ENCODE data around the gene BACH2. TPM values are rescaled to one million over a fixed set of nuclear protein-coding genes. Genes with fewer than 3 reads are reported as not detected.

The BACH2 gene
- total and polyA plus RNA-seq, 10 of the 15 experiments (the other 5 are each of a cell fraction or from before 2014, with no cell fraction given), result 0.03 to 0.28 (median 0.04) TPM; not detected in 3

DNA sequence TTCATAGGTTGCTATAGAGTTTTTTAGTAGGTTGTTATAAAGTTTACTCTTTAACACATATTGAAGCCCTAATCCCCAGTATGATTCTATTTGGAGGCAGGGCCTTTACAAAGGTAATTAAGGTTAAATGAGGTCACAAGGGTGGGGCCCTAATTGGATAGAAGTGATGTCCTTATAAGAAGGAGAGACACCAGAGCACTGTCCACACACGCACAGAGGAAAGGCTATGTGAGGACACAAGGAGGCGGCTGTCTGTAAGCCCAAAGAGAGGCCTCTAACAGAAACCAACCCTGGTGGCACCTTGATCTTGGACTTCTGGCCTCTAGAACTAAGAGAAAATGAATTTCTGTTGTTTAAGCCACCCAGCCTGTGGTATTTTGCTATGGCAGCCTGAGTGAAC is 303.8 kb downstream of the BACH2 start:
- Histone ChIP-seq H3K4me3 (no peak overlapping the region), H3K4me2 (ENCODE audit: control insufficient read depth, insufficient read depth) (no peak overlapping the region), H3K27me3 (replicated peaks in 1 of 2; ENCODE audit: control insufficient read depth in 2 of 2, insufficient read depth in 2 of 2, low read length in 1 of 2) (no peaks in the 10 kb centered on the region; a peak in 1 of 4 replicates), H3K36me3 (ENCODE audit: control insufficient read depth in 2 of 2, insufficient read depth in 2 of 2, low read length in 1 of 2) (no peaks in the 10 kb centered on the region), H3K9ac (ENCODE audit: control insufficient read depth, insufficient read depth, low read length) (no peak overlapping the region), H3K4me1 (ENCODE audit: control insufficient read depth, insufficient read depth, low read length) (no peaks in the 10 kb centered on the region), H2AFZ (ENCODE audit: control insufficient read depth, low read depth, low read length) (no peak overlapping the region), H4K20me1 (ENCODE audit: control insufficient read depth, insufficient read depth) (no peaks in the 10 kb centered on the region), H3K27ac (ENCODE audit: control insufficient read depth, insufficient read depth) (no peak overlapping the region), H3K9me3 (replicated peaks; ENCODE audit: control insufficient read depth, insufficient read depth, low read length) (no peaks in the 10 kb centered on the region), H3K79me2 (ENCODE audit: control insufficient read depth, insufficient read depth, low read length) (no peaks in the 10 kb centered on the region)
- FAIRE-seq (no peak), DNase-seq (ENCODE audit: low read depth, low spot score) (no peak), ATAC-seq (no peak)
- intact Hi-C loops (cut with micrococcal nuclease; ENCODE audit: unreplicated experiment), result no loop called here
- no TSS peak for BruUV-seq (replicated peaks)
- in situ Hi-C loops (cut with MboI), result no loop called here
- TF ChIP-seq SUZ12 (IDR thresholded peaks at IDR 0.05; ENCODE audit: unreplicated experiment) (no peak), HCFC1 (IDR thresholded peaks at IDR 0.05; ENCODE audit: low read length) (no peak), JUNB (IDR thresholded peaks at IDR 0.05) (no peak), RBBP5 (conservative IDR thresholded peaks at IDR 0.05) (no peak), MYC (IDR thresholded peaks at IDR 0.05; ENCODE audit: insufficient read depth, insufficient read length, insufficient replicate concordance, low read length, severe bottlenecking) (no peak), RUNX3 (IDR thresholded peaks at IDR 0.05; ENCODE audit: low read length) (no peak), CHD4 (IDR thresholded peaks at IDR 0.05) (no peak), ZNF24 (IDR thresholded peaks at IDR 0.05) (no peak), ZNF207 (IDR thresholded peaks at IDR 0.05; ENCODE audit: borderline replicate concordance) (no peak), POLR2AphosphoS5 (IDR thresholded peaks at IDR 0.05; ENCODE audit: low read length) (no peak), ZNF274 (IDR thresholded peaks at IDR 0.05; ENCODE audit: insufficient read depth, insufficient read length) (no peak)
- TF ChIP-seq, protein P1, sequence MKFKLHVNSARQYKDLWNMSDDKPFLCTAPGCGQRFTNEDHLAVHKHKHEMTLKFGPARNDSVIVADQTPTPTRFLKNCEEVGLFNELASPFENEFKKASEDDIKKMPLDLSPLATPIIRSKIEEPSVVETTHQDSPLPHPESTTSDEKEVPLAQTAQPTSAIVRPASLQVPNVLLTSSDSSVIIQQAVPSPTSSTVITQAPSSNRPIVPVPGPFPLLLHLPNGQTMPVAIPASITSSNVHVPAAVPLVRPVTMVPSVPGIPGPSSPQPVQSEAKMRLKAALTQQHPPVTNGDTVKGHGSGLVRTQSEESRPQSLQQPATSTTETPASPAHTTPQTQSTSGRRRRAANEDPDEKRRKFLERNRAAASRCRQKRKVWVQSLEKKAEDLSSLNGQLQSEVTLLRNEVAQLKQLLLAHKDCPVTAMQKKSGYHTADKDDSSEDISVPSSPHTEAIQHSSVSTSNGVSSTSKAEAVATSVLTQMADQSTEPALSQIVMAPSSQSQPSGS (IDR thresholded peaks at IDR 0.05; ENCODE audit: low read length), result no peak
- ChIA-PET RAD21 (ENCODE audit: unreplicated experiment) (no interaction called here), CTCF (interaction anchor here (0.7 kb wide), 1 partner anchor 118 kb away, joined by 3 read pairs; no protein-coding TSS in a partner anchor), SMC1A (ENCODE audit: uncharacterized antibody, unreplicated experiment) (no interaction called here), POLR2A (no interaction called here)
- WGBS (ENCODE audit: insufficient coverage, insufficient replicate concordance, low lambda C conversion rate, missing lambda C conversion rate), result 75% methylated on average over 2 of the region's 2 CpGs
